ENCODE data around the gene PTGFRN. TPM values are rescaled to one million over a fixed set of nuclear protein-coding genes. Genes with fewer than 3 reads are reported as not detected.
A peak's percentile ranks its signal among the peaks of the same experiment; 100 is the strongest.

Gene PTGFRN
- total RNA-seq, 3 donors from 2014 or later (not counting 1 experiment from before 2014, with no cell fraction given): 0.71 to 1.4 (median 0.79) TPM

DNA sequence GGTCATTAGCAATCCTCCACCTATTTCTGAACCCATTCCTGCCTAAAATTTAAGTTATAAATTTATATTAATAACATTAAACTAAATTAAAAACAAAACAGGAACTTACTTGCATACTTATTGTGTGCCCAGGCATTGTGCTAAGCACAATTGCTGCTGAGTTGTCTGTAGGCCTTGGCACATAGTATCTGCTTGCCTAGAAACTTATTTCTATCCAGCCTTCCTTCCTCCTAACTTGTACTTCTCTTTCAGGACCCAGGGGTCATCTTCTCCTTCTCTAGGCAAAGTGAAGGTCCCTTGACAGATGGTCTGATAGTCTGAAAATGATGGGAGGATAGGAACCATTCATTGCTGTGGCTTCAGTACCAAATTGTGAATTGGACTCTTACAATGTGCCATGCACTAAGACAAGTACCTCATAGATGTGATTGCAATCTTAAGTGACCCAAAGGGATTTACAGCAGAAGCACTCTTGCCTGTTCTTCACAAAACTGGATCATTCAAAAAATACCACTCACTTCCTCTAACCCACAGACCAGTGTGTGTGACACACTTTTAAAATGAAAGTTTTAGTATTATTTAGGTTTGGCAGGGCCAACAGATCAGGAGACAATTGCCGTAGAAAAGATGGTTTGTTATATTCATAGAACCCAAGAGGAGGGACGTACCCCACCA is 81.6 kb downstream of the PTGFRN start:
- no peak overlapping the region for H3K27ac Mint-ChIP-seq
- 36% methylated on average over 2 of the region's 2 CpGs for WGBS (ENCODE audit: insufficient coverage)

DNA sequence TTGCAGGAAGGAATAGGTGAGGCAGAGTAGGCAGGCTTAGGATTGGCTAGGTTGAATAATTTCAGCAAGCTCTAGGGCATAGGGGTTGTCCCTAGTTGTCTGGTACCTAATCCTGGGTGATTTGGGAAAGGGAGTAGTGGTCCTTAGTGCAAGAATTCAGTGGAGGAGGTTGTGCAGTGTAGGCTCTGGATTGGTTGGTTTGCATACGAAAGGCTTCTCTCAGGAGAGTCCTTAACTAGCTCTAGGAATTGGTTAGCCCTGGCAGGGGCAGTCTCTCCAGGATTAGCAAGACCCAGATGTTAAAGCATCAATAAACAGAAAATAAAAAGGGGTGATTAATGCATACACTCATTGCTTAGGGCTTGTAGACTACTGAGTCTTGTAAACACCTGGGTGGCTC is 82.2 kb downstream of the PTGFRN start:
- no peaks in the 10 kb centered on the region for H3K27me3 ChIP-seq (ENCODE audit: control insufficient read depth, insufficient read depth, low read length)
- Mint-ChIP-seq H3K4me3 (no peak overlapping the region), H3K36me3 (no peaks in the 10 kb centered on the region), H3K9me3 (no peaks in the 10 kb centered on the region), H3K27ac (no peak overlapping the region), H3K4me1 (peaks cover 13 to 18% of the 10 kb centered on the region in 2 donors), H3K27me3 (ENCODE audit: low read depth in 2 of 2) (peaks cover 6 to 7% of the 10 kb centered on the region in 2 donors)
- H3K4me3 ChIP-seq (ENCODE audit: low read length): no peak overlapping the region
- no peaks in the 10 kb centered on the region for H3K36me3 ChIP-seq (ENCODE audit: control insufficient read depth, insufficient read depth, low read length)
- TF ChIP-seq, protein P1, sequence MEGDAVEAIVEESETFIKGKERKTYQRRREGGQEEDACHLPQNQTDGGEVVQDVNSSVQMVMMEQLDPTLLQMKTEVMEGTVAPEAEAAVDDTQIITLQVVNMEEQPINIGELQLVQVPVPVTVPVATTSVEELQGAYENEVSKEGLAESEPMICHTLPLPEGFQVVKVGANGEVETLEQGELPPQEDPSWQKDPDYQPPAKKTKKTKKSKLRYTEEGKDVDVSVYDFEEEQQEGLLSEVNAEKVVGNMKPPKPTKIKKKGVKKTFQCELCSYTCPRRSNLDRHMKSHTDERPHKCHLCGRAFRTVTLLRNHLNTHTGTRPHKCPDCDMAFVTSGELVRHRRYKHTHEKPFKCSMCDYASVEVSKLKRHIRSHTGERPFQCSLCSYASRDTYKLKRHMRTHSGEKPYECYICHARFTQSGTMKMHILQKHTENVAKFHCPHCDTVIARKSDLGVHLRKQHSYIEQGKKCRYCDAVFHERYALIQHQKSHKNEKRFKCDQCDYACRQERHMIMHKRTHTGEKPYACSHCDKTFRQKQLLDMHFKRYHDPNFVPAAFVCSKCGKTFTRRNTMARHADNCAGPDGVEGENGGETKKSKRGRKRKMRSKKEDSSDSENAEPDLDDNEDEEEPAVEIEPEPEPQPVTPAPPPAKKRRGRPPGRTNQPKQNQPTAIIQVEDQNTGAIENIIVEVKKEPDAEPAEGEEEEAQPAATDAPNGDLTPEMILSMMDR (IDR thresholded peaks at IDR 0.05): no peak
- DNase-seq (no peak), ATAC-seq (no peak)
- WGBS (ENCODE audit: insufficient coverage): 92% methylated on average over 1 of the region's 1 CpG
- no peaks in the 10 kb centered on the region for H3K9me3 ChIP-seq (ENCODE audit: control insufficient read depth, insufficient read depth, low read length)
- intact Hi-C loops (cut with micrococcal nuclease): no loop called here
- H3K4me1 ChIP-seq (ENCODE audit: control insufficient read depth, insufficient read depth, low read length): peaks cover 6% of the 10 kb centered on the region
- H3K27ac ChIP-seq (ENCODE audit: low read length): no peak overlapping the region

More for the DNA sequence above, 81.6 kb downstream of the PTGFRN start:
- Mint-ChIP-seq H3K4me1 (peaks cover 17 to 24% of the 10 kb centered on the region in 2 donors), H3K9me3 (no peaks in the 10 kb centered on the region), H3K27me3 (ENCODE audit: low read depth in 2 of 2) (peaks cover 7 to 12% of the 10 kb centered on the region in 2 donors), H3K4me3 (no peak overlapping the region), H3K36me3 (no peaks in the 10 kb centered on the region)
- intact Hi-C loops (cut with micrococcal nuclease): no loop called here
- Histone ChIP-seq H3K27ac (ENCODE audit: low read length) (peak overlapping the region; percentile 3), H3K27me3 (ENCODE audit: control insufficient read depth, insufficient read depth, low read length) (no peaks in the 10 kb centered on the region), H3K9me3 (ENCODE audit: control insufficient read depth, insufficient read depth, low read length) (no peaks in the 10 kb centered on the region), H3K4me1 (ENCODE audit: control insufficient read depth, insufficient read depth, low read length) (peaks cover 11% of the 10 kb centered on the region), H3K4me3 (ENCODE audit: low read length) (no peak overlapping the region), H3K36me3 (ENCODE audit: control insufficient read depth, insufficient read depth, low read length) (no peaks in the 10 kb centered on the region)
- ATAC-seq: no peak
- DNase-seq: no peak
- TF ChIP-seq, protein P1 (IDR thresholded peaks at IDR 0.05): no peak

DNA sequence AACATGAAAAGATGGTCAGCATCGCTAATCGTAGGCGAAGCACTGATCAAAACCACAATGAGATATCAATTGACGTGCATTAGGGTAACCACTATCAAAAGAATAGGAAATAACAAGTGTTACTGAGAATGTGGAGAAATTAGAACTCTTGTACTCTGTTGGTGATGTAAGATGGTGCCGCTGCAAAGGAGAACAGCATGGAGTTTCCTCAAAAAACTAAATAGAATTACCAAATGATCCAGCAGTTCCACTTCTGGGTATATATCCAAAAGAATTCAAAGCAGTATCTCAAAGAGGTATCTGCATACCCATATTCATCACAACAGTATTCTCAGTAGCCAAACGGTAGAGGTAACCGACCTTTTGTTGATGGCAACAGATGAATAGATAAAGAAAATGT is 83.6 kb downstream of the PTGFRN start:
- TF ChIP-seq, protein P1 (IDR thresholded peaks at IDR 0.05): no peak
- no peaks in the 10 kb centered on the region for H3K27me3 ChIP-seq (ENCODE audit: control insufficient read depth, insufficient read depth, low read length)
- H3K36me3 ChIP-seq (ENCODE audit: control insufficient read depth, insufficient read depth, low read length): no peaks in the 10 kb centered on the region
- no peak overlapping the region for H3K4me3 Mint-ChIP-seq
- H3K27me3 Mint-ChIP-seq (ENCODE audit: low read depth in 2 of 2): peaks cover 0 to 4% of the 10 kb centered on the region in 2 donors
- no peak overlapping the region for H3K4me3 ChIP-seq (ENCODE audit: low read length)
- DNase-seq (no peak), ATAC-seq (no peak)
- intact Hi-C loops (cut with micrococcal nuclease): no loop called here
- H3K4me1 Mint-ChIP-seq: peaks cover 6 to 10% of the 10 kb centered on the region in 2 donors
- H3K27ac Mint-ChIP-seq: no peak overlapping the region
- no peaks in the 10 kb centered on the region for H3K9me3 ChIP-seq (ENCODE audit: control insufficient read depth, insufficient read depth, low read length)
- no peaks in the 10 kb centered on the region for H3K9me3 Mint-ChIP-seq
- H3K27ac ChIP-seq (ENCODE audit: low read length): no peak overlapping the region
- H3K4me1 ChIP-seq (ENCODE audit: control insufficient read depth, insufficient read depth, low read length): peaks cover 2% of the 10 kb centered on the region
- no peaks in the 10 kb centered on the region for H3K36me3 Mint-ChIP-seq
- 75% methylated on average over 5 of the region's 7 CpGs for WGBS (ENCODE audit: insufficient coverage)

DNA sequence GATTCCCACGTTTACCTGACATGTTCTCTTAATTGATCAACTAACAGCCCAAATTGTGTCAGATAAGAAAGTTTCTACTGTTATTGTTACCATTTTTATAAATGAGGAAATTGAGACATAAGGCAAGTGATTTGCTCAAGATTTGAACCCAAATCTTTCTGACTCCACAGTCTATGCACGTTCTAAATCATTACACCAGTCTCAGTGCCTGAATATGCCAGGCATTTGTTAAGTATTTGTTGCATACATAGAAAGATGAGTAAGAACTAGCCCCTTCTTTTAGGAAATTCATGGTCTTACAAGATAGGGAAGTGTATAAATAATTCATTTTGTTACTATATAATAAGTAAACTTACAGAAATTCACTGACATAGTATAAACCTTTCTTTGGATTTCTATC is 84.7 kb downstream of the PTGFRN start:
- no peak for ATAC-seq
- no peaks in the 10 kb centered on the region for H3K9me3 Mint-ChIP-seq
- peaks cover 0 to 4% of the 10 kb centered on the region in 2 donors for H3K27me3 Mint-ChIP-seq (ENCODE audit: low read depth in 2 of 2)
- intact Hi-C loops (cut with micrococcal nuclease): no loop called here
- no peaks in the 10 kb centered on the region for H3K36me3 ChIP-seq (ENCODE audit: control insufficient read depth, insufficient read depth, low read length)
- no peaks in the 10 kb centered on the region for H3K9me3 ChIP-seq (ENCODE audit: control insufficient read depth, insufficient read depth, low read length)
- H3K27ac Mint-ChIP-seq: no peak overlapping the region
- H3K27me3 ChIP-seq (ENCODE audit: control insufficient read depth, insufficient read depth, low read length): no peaks in the 10 kb centered on the region
- TF ChIP-seq, protein P1 (IDR thresholded peaks at IDR 0.05): no peak
- H3K4me3 ChIP-seq (ENCODE audit: low read length): no peak overlapping the region
- WGBS (ENCODE audit: insufficient coverage): no CpG with 5 or more reads among the region's 2 CpGs
- H3K36me3 Mint-ChIP-seq: no peaks in the 10 kb centered on the region
- peaks cover 6 to 10% of the 10 kb centered on the region in 2 donors for H3K4me1 Mint-ChIP-seq
- no peak overlapping the region for H3K27ac ChIP-seq (ENCODE audit: low read length)
- no peak for DNase-seq
- H3K4me3 Mint-ChIP-seq: no peak overlapping the region
- H3K4me1 ChIP-seq (ENCODE audit: control insufficient read depth, insufficient read depth, low read length): peaks cover 2% of the 10 kb centered on the region
